Central memory CD8-positive, alpha-beta T cell (primary cell): ENCODE data around the gene CDK17.
A peak's percentile ranks its signal among the peaks of the same experiment; 100 is the strongest.
"Not testable (repeated sequence)": the region's sequence is repeated elsewhere in the genome, so short reads cannot be mapped to it uniquely, and the experiment has no call there.

Experiments used
- ATAC-seq: fragments of 150-1000 bp; cut with Tn5 transposase; replicated peaks from 2 replicates; pipeline ENCODE4 v1.10.0; 2022; ENCODE audit warnings: mild to moderate bottlenecking, moderate FRiP score, moderate number of reproducible peaks; ENCODE audit not compliant: poor library complexity, severe bottlenecking; ENCODE audit errors: extremely low read depth
- DNase-seq, 2 donors: peaks; one replicate each; pipeline ENCODE4 v3.0.0; 2021; ENCODE audit warnings: low spot score in 2 of 2
- H3K27ac Mint-ChIP-seq: one replicate; pipeline ENCODE4 v1.8.0; 2022; ENCODE audit warnings: low read depth, mild to moderate bottlenecking, moderate library complexity, mixed read lengths
- H3K27me3 Mint-ChIP-seq: one replicate; pipeline ENCODE4 v1.8.0; 2022; ENCODE audit warnings: mixed read lengths
- H3K36me3 Mint-ChIP-seq: one replicate; pipeline ENCODE4 v1.8.0; 2022; ENCODE audit warnings: mild to moderate bottlenecking, moderate library complexity, mixed read lengths; ENCODE audit not compliant: insufficient read depth
- H3K4me1 Mint-ChIP-seq: one replicate; pipeline ENCODE4 v1.8.0; 2022; ENCODE audit warnings: mixed read lengths
- H3K4me3 Mint-ChIP-seq: one replicate; pipeline ENCODE4 v1.8.0; 2022; ENCODE audit warnings: mild to moderate bottlenecking, moderate library complexity, mixed read lengths
- H3K9me3 Mint-ChIP-seq: one replicate; pipeline ENCODE4 v1.8.0; 2022; ENCODE audit warnings: mixed read lengths

Gene CDK17

DNA sequence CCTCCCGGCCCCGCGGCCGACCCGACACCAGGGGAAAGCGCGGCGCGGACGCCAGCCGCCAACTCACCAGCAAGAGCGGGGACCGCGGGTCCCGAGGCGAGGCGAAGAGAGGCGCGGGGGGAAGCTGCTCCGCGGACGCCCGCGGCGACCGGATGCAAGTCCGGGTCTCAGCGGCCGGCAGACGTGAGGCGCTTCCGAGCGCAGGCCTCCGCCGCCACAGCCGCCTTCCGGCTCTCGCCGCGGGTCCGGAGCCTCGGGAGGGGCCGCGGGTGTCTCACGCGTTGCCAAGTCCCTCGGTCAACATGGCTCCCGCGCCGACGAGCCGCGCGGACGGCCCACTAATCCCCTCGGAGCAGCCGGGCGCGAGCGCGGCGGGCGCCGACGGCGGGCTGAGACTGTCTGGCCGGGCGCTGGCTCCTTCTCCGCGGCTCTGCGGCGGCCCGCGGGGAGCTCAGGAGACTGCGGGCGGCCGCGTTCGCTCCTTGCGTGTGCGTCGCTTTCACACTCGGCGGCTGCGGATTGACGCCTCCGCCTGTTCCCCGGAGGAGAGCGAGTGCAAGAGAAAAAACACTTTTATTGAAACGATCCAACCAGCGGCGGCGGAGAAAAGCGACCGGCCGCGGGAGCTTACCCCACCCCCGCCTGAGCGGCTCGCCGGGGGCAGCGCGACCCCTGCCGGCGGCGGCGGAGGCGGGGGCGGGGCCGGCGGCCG is at the start of gene CDK17:
Gene CDK17, minus strand, starts transcription at position 521 of the 712 bp plus-strand sequence. CDS start 65,603 bp downstream, outside the sequence.
- H3K27ac Mint-ChIP-seq = peak within 1 kb of the TSS; percentile 95
- peak; percentile 59 for ATAC-seq
- peak within 1 kb of the TSS; percentile 89 for H3K4me3 Mint-ChIP-seq
- H3K9me3 Mint-ChIP-seq = no peaks in the 10 kb centered on the region
- peaks cover 47% of the 10 kb centered on the region for H3K4me1 Mint-ChIP-seq
- H3K36me3 Mint-ChIP-seq = peaks cover 34% of the 10 kb centered on the region
- peak; percentile 67 to 84 for DNase-seq
- H3K27me3 Mint-ChIP-seq = no peaks in the 10 kb centered on the region

- ATAC-seq (no peak), DNase-seq (no peak)
- H3K4me3 Mint-ChIP-seq = no peak overlapping the region
- H3K36me3 Mint-ChIP-seq = peaks cover 6% of the 10 kb centered on the region
- H3K4me1 Mint-ChIP-seq = peaks cover 14% of the 10 kb centered on the region
- H3K9me3 Mint-ChIP-seq = no peaks in the 10 kb centered on the region
- H3K27me3 Mint-ChIP-seq = no peaks in the 10 kb centered on the region
- no peak overlapping the region for H3K27ac Mint-ChIP-seq
Observed at GRCh38 chr12:96448300-96448699, 48.1 kb upstream of the CDK17 start.

- Mint-ChIP-seq H3K27me3 (no peaks in the 10 kb centered on the region), H3K4me3 (no peak overlapping the region), H3K27ac (peak overlapping the region; percentile 97), H3K4me1 (peaks cover 20% of the 10 kb centered on the region), H3K36me3 (peaks cover 6% of the 10 kb centered on the region), H3K9me3 (no peaks in the 10 kb centered on the region)
- no peak for ATAC-seq
- DNase-seq = no peak
Observed at GRCh38 chr12:96447256-96447655, 47.0 kb upstream of the CDK17 start.

DNA sequence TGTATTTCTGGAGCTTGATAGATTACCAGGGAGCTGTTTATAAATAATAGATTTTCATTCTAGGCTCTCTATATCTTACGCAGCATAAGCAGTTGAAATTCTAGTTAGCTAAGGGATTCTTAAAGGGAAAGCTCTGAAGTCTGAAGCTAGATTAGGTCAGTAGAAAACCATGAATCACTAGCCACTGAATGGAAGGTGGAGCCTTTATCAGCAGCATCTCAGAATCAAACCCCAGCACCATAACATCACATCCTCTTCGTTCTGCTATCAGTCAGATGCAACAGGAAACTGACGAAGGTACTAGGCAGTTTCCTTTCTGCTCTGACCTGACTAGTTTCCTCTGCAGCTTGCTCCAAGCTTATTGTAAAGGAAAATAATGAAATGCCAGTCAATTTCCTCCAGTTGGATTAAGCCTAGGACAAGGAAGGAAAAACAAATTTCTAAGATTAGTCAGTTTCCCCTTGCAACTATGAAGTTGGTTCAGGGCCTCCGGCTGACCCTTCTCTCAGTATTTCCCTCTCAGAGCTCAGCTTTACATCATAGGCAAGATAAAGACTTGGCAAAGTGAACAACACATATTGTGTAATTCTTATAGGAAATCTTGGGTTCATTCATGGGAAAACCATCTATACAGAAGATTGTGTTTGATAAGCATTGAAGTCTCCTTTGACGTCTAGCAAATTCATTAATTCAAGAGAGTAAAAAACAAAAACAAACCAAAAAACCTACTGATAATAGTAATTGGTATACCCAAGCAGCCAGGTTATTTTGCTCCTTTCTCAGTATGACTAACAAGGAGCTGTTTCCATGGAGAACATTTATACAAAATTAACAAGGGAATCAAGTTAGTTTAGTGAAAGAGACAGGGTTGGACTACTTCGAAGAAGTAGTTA is 45.7 kb upstream of the CDK17 start:
- Mint-ChIP-seq H3K4me1 (peaks cover 29% of the 10 kb centered on the region), H3K27me3 (no peaks in the 10 kb centered on the region)

GRCh38 chr12:96444399-96444798 is 44.2 kb upstream of the CDK17 start:
- Mint-ChIP-seq H3K4me3 (no peak overlapping the region), H3K36me3 (peaks cover 6% of the 10 kb centered on the region), H3K27me3 (no peaks in the 10 kb centered on the region), H3K4me1 (peaks cover 29% of the 10 kb centered on the region), H3K9me3 (peaks cover 5% of the 10 kb centered on the region), H3K27ac (peak overlapping the region; percentile 97)
- no peak for DNase-seq
- no peak for ATAC-seq

More for the DNA sequence above, 45.7 kb upstream of the CDK17 start:
- peaks cover 5% of the 10 kb centered on the region for H3K9me3 Mint-ChIP-seq
- peak; percentile 18 to 73 for DNase-seq
- peak overlapping the region; percentile 53 for H3K4me3 Mint-ChIP-seq
- H3K27ac Mint-ChIP-seq = peak overlapping the region; percentile 97
- ATAC-seq = peak; percentile 96
- peaks cover 6% of the 10 kb centered on the region for H3K36me3 Mint-ChIP-seq

- Mint-ChIP-seq H3K27ac (peak overlapping the region; percentile 97), H3K9me3 (peaks cover 5% of the 10 kb centered on the region), H3K4me3 (no peak overlapping the region), H3K27me3 (no peaks in the 10 kb centered on the region), H3K36me3 (peaks cover 6% of the 10 kb centered on the region), H3K4me1 (peaks cover 35% of the 10 kb centered on the region)
- ATAC-seq = no peak
- DNase-seq = no peak
Observed at GRCh38 chr12:96442906-96443305, 42.7 kb upstream of the CDK17 start.

DNA sequence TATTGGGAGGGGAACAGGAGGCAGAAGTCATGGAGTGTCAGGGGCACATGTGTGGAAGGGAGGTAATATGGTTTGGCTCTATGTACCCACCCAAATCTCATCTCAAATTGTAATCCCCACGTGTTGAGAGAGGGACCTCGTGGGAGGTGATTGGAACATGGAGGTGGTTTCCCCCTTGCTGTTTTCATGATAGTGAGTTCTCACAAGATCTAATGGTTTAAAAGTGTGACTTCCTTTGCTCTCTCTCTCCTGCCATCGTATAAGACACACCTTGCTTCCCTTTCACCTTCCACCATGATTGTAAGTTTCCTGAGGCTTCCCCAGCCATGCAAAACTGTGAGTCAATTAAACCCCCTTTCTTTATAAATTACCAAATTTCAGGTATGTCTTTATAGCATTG is 41.6 kb upstream of the CDK17 start:
- peaks cover 5% of the 10 kb centered on the region for H3K9me3 Mint-ChIP-seq
- DNase-seq = peak in 1 of 2 donors; percentile 32
- no peak overlapping the region for H3K4me3 Mint-ChIP-seq
- peaks cover 35% of the 10 kb centered on the region for H3K4me1 Mint-ChIP-seq
- ATAC-seq = peak; percentile 31
- peak overlapping the region; percentile 80 for H3K27ac Mint-ChIP-seq
- H3K27me3 Mint-ChIP-seq = no peaks in the 10 kb centered on the region
- peaks cover 6% of the 10 kb centered on the region for H3K36me3 Mint-ChIP-seq

DNA sequence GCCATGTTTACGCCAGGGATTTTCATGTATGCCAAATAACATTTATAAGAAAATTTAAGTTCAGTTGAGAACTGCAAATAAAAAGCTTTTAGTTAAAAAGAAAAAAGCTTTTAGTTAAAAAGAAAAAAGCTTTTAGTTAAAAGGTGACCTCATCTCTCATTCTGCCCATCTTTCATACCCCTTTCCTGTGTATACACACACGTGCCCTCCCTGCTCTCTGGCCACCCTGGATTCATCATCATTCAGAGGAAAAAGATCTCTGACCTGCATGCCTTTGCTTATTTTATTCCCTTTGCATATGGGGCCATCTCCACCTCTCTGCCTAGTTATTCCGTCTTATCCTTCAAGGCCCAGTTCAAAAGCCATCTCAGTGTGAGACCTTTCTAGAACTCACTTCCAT is 38.1 kb upstream of the CDK17 start:
- no peak for DNase-seq
- ATAC-seq = no peak
- Mint-ChIP-seq H3K4me3 (no peak overlapping the region), H3K27me3 (no peaks in the 10 kb centered on the region), H3K4me1 (peaks cover 33% of the 10 kb centered on the region), H3K36me3 (peaks cover 3% of the 10 kb centered on the region), H3K9me3 (peaks cover 5% of the 10 kb centered on the region), H3K27ac (peak overlapping the region; percentile 34)

DNA sequence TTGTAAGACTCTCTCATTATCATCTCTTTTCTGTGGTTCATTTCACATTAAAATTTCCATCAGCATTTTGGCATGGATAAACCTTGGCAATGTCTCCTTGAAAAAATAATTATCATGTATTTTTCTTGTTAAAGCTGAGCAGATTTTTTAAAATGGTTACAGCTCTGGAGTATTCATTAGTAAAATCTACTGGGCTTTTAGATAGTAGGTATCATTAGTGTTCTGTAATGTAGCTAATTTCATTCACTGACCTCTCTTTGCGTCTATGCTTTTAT is 36.9 kb upstream of the CDK17 start:
- Mint-ChIP-seq H3K36me3 (peaks cover 3% of the 10 kb centered on the region), H3K27me3 (no peaks in the 10 kb centered on the region), H3K4me3 (no peak overlapping the region), H3K4me1 (peaks cover 26% of the 10 kb centered on the region), H3K9me3 (peaks cover 4% of the 10 kb centered on the region), H3K27ac (peak overlapping the region; percentile 35)
- ATAC-seq (no peak), DNase-seq (no peak)

GRCh38 chr12:96436366-96437170 is 36.3 kb upstream of the CDK17 start:
- no peak for ATAC-seq
- Mint-ChIP-seq H3K9me3 (no peaks in the 10 kb centered on the region), H3K4me1 (peaks cover 21% of the 10 kb centered on the region), H3K27ac (peak overlapping the region; percentile 35), H3K4me3 (no peak overlapping the region), H3K27me3 (no peaks in the 10 kb centered on the region), H3K36me3 (peaks cover 4% of the 10 kb centered on the region)
- no peak for DNase-seq

- ATAC-seq = peak; percentile 100
- H3K27me3 Mint-ChIP-seq = no peaks in the 10 kb centered on the region
- peaks cover 4% of the 10 kb centered on the region for H3K36me3 Mint-ChIP-seq
- DNase-seq = peak; percentile 26 to 74
- no peaks in the 10 kb centered on the region for H3K9me3 Mint-ChIP-seq
- H3K4me1 Mint-ChIP-seq = peaks cover 18% of the 10 kb centered on the region
- peak overlapping the region; percentile 33 for H3K4me3 Mint-ChIP-seq
- peak overlapping the region; percentile 81 for H3K27ac Mint-ChIP-seq
Observed at GRCh38 chr12:96434107-96434506, 33.9 kb upstream of the CDK17 start.

GRCh38 chr12:96432496-96433321 is 32.5 kb upstream of the CDK17 start:
- not testable (repeated sequence) for DNase-seq, ATAC-seq, H3K27me3 Mint-ChIP-seq, H3K9me3 Mint-ChIP-seq, H3K36me3 Mint-ChIP-seq, H3K4me3 Mint-ChIP-seq
- peak overlapping the region; percentile 47 for H3K27ac Mint-ChIP-seq
- H3K4me1 Mint-ChIP-seq = peaks cover 12% of the 10 kb centered on the region
